Measurements from ENCODE around the gene NAT16. TPM values are rescaled to one million over a fixed set of nuclear protein-coding genes. Genes with fewer than 3 reads are reported as not detected.

NAT16 gene
- total and polyA plus RNA-seq, 2 of the 13 experiments (the other 11 are each of a cell fraction or from before 2014, with no cell fraction given), result 0.04 TPM; not detected in 1

GRCh38 chr7:101217388-101218235 lies 37.5 kb upstream of the NAT16 start, which contains the start of the genes PLOD3 and ZNHIT1 (continued):
- no peak for TF ChIP-seq HINFP (CRISPR knock-in tag; IDR thresholded peaks at IDR 0.05; ENCODE audit: low read depth)
- TF ChIP-seq ZNF563 (CRISPR knock-in tag; IDR thresholded peaks at IDR 0.05), result 0 out of 2 replicates have a peak, but pooled peaks have one; percentile 62
- 0 out of 2 replicates have a peak, but pooled peaks have one; percentile 40 for TF ChIP-seq TRAFD1 (CRISPR knock-in tag; IDR thresholded peaks at IDR 0.05; ENCODE audit: borderline replicate concordance)
- peak; percentile 62; the same call in 1 of the 2 replicates for TF ChIP-seq ZNF639 (CRISPR knock-in tag; conservative IDR thresholded peaks at IDR 0.05)
- peak; percentile 35 for TF ChIP-seq HDAC1 (CRISPR knock-in tag; IDR thresholded peaks at IDR 0.05)
- no peak for TF ChIP-seq ZNF513 (CRISPR knock-in tag; conservative IDR thresholded peaks at IDR 0.05)
- no peak for TF ChIP-seq ZSCAN30 (CRISPR knock-in tag; IDR thresholded peaks at IDR 0.05)
- TF ChIP-seq ZNF143 (CRISPR knock-in tag; IDR thresholded peaks at IDR 0.05), result peak; percentile 42
- TF ChIP-seq MED13 (CRISPR knock-in tag; IDR thresholded peaks at IDR 0.05), result no peak
- no peak for TF ChIP-seq ATF7 (IDR thresholded peaks at IDR 0.05)
- TF ChIP-seq ATF7 (CRISPR knock-in tag; IDR thresholded peaks at IDR 0.05), result no peak
- TF ChIP-seq KDM6A (CRISPR knock-in tag; IDR thresholded peaks at IDR 0.05; ENCODE audit: low read depth), result no peak
- TF ChIP-seq SIN3B (IDR thresholded peaks at IDR 0.05; ENCODE audit: low read length), result no peak
- peak; percentile 18; the same call in 1 of the 2 replicates for TF ChIP-seq ZSCAN12 (CRISPR knock-in tag; IDR thresholded peaks at IDR 0.05)
- TF ChIP-seq CBFB (CRISPR knock-in tag; IDR thresholded peaks at IDR 0.05), result peak; percentile 78
- TF ChIP-seq NFIC (IDR thresholded peaks at IDR 0.05; ENCODE audit: low read length), result no peak
- TF ChIP-seq ZNF83 (CRISPR knock-in tag; IDR thresholded peaks at IDR 0.05; ENCODE audit: borderline replicate concordance), result no peak
- TF ChIP-seq IKZF1 (IDR thresholded peaks at IDR 0.05), result no peak
- TF ChIP-seq PATZ1 (CRISPR knock-in tag; IDR thresholded peaks at IDR 0.05), result peak; percentile 72; the same call in 1 of the 2 replicates
